ENCODE measurements around the gene BLOC1S4.

GRCh38 chr4:6668391-6668790 lies 47.6 kb upstream of the BLOC1S4 start:
- TF ChIP-seq POLR2A (IDR thresholded peaks at IDR 0.05), result no peak
- TF ChIP-seq, protein P1, sequence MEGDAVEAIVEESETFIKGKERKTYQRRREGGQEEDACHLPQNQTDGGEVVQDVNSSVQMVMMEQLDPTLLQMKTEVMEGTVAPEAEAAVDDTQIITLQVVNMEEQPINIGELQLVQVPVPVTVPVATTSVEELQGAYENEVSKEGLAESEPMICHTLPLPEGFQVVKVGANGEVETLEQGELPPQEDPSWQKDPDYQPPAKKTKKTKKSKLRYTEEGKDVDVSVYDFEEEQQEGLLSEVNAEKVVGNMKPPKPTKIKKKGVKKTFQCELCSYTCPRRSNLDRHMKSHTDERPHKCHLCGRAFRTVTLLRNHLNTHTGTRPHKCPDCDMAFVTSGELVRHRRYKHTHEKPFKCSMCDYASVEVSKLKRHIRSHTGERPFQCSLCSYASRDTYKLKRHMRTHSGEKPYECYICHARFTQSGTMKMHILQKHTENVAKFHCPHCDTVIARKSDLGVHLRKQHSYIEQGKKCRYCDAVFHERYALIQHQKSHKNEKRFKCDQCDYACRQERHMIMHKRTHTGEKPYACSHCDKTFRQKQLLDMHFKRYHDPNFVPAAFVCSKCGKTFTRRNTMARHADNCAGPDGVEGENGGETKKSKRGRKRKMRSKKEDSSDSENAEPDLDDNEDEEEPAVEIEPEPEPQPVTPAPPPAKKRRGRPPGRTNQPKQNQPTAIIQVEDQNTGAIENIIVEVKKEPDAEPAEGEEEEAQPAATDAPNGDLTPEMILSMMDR (IDR thresholded peaks at IDR 0.05), result no peak
